Central memory CD8-positive, alpha-beta T cell (primary cell): Measurements from ENCODE around the gene ENPP5.
A peak's percentile ranks its signal among the peaks of the same experiment; 100 is the strongest.
"Not testable (repeated sequence)": the region's sequence is repeated elsewhere in the genome, so short reads cannot be mapped to it uniquely, and the experiment has no call there.

Experiments used
- ATAC-seq: fragments of 150-1000 bp; cut with Tn5 transposase; replicated peaks from 2 replicates; pipeline ENCODE4 v1.10.0; 2022; ENCODE audit warnings: mild to moderate bottlenecking, moderate FRiP score, moderate number of reproducible peaks; ENCODE audit not compliant: poor library complexity, severe bottlenecking; ENCODE audit errors: extremely low read depth
- DNase-seq, 2 donors: peaks; one replicate each; pipeline ENCODE4 v3.0.0; 2021; ENCODE audit warnings: low spot score in 2 of 2
- H3K27ac Mint-ChIP-seq: one replicate; pipeline ENCODE4 v1.8.0; 2022; ENCODE audit warnings: low read depth, mild to moderate bottlenecking, moderate library complexity, mixed read lengths
- H3K27me3 Mint-ChIP-seq: one replicate; pipeline ENCODE4 v1.8.0; 2022; ENCODE audit warnings: mixed read lengths
- H3K36me3 Mint-ChIP-seq: one replicate; pipeline ENCODE4 v1.8.0; 2022; ENCODE audit warnings: mild to moderate bottlenecking, moderate library complexity, mixed read lengths; ENCODE audit not compliant: insufficient read depth
- H3K4me1 Mint-ChIP-seq: one replicate; pipeline ENCODE4 v1.8.0; 2022; ENCODE audit warnings: mixed read lengths
- H3K4me3 Mint-ChIP-seq: one replicate; pipeline ENCODE4 v1.8.0; 2022; ENCODE audit warnings: mild to moderate bottlenecking, moderate library complexity, mixed read lengths
- H3K9me3 Mint-ChIP-seq: one replicate; pipeline ENCODE4 v1.8.0; 2022; ENCODE audit warnings: mixed read lengths

The ENPP5 gene

DNA sequence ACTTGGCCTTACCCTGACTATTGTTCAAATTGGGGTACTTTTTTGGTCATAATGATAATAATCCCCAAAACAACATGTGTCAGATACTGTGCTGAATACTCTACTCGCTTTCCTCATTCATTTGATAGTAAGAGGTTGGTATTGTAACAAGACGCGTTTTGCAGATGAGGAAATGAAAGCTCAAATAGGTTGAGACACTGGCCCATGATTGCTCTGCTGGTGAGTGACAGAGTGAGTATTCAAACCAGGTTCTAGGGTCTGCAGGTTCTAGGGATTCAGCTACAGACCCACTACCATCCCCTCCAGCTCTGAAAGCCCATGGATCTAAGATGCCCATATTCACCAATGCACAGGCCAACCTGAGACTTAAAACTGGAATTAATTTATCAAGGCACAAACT is 42.3 kb downstream of the ENPP5 start:
- ATAC-seq: no peak
- no peaks in the 10 kb centered on the region for H3K9me3 Mint-ChIP-seq

DNA sequence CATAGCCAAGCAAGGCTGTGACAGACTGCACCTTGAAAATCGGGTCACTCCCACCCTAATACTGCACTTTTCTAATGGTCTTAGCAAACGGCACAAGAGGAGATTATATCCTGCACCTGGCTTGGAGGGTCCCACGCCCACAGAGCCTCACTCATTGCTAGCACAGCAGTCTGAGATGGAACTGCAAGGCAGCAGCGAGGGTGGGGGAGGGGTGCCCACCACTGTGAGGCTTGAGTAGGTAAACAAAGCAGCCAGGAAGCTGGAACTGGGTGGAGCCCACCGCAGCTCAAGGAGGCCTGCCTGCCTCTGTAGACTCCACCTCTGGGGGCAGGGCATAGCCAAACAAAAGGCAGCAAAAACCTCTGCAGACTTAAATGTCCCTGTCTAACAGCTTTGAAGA is 51.1 kb downstream of the ENPP5 start:
- H3K27me3 Mint-ChIP-seq, H3K36me3 Mint-ChIP-seq, ATAC-seq, H3K27ac Mint-ChIP-seq: not testable (repeated sequence)
- Mint-ChIP-seq H3K4me1 (peaks cover 61% of the 10 kb centered on the region), H3K9me3 (peaks cover 23% of the 10 kb centered on the region), H3K4me3 (peak overlapping the region; percentile 46)
- DNase-seq: peak in 1 of 2 donors; percentile 15

More for the DNA sequence above, 42.3 kb downstream of the ENPP5 start:
- Mint-ChIP-seq H3K4me3 (peak overlapping the region; percentile 98), H3K36me3 (peaks cover 7% of the 10 kb centered on the region), H3K27ac (peak overlapping the region; percentile 70), H3K27me3 (no peaks in the 10 kb centered on the region), H3K4me1 (peaks cover 43% of the 10 kb centered on the region)
- no peak for DNase-seq

DNA sequence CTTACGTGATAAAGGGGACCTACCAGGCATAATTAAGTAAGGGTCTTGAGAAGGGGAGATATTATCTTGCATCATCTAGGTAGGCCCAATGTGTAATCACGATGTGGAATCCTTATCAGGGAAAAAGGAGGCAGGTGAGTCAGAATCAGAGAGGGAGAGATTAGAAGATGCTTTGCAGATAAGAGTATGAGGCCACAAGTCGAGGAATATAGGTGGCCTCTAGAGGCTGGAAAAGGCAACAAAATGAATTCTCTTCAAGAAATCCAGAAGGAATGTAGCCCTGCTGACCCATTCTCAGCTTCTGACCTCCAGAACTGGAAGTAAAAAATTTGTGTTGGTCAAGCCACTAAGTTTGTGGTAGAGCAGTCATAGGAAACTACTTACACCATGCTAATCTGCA is 51.9 kb downstream of the ENPP5 start:
- H3K36me3 Mint-ChIP-seq: peaks cover 1% of the 10 kb centered on the region
- no peak overlapping the region for H3K27ac Mint-ChIP-seq
- no peaks in the 10 kb centered on the region for H3K27me3 Mint-ChIP-seq
- H3K9me3 Mint-ChIP-seq: peaks cover 23% of the 10 kb centered on the region
- DNase-seq (no peak), ATAC-seq (no peak)
- peaks cover 65% of the 10 kb centered on the region for H3K4me1 Mint-ChIP-seq
- H3K4me3 Mint-ChIP-seq: peak overlapping the region; percentile 46

DNA sequence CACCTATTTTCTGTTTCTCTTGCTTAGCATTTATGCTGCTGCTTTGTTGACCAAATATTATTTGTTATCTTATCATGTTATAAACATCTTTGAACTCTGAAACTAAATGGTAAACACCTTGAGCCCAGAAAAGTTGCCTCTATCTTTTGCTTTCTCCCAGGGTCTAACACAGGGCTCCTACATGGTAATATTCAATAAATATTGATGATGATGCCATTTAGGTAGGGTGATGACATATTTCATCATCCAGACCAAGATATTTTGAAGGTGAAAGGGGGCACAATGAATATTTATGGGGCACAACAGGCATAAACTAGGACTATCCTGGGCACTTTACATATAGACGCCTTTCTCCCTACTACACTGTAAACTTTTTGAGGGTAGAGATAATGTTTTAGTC is 52.6 kb downstream of the ENPP5 start:
- H3K4me1 Mint-ChIP-seq: peaks cover 70% of the 10 kb centered on the region
- H3K27me3 Mint-ChIP-seq: no peaks in the 10 kb centered on the region
- H3K36me3 Mint-ChIP-seq: peaks cover 1% of the 10 kb centered on the region
- ATAC-seq (no peak), DNase-seq (no peak)
- H3K4me3 Mint-ChIP-seq: no peak overlapping the region
- peaks cover 23% of the 10 kb centered on the region for H3K9me3 Mint-ChIP-seq
- H3K27ac Mint-ChIP-seq: peak overlapping the region; percentile 49

DNA sequence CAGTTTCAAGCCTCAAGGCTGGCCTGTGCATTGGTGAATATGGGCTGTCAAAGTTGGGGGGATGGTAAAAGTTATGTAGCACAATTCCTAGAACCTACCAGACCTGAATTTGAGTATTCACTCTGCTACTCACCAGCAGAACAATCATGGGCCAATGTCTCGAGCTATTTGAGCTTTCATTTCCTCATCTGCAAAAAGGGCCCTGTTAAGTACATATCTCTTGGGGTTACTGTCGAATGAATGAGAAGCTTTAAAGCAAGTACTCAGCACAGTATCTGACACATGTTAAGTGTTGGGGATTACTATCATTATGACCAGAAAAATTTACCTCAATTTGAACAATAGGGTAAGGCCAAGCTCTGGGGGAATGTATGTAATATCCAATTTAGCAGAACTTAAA is 54.5 kb downstream of the ENPP5 start:
- Mint-ChIP-seq H3K9me3 (peaks cover 15% of the 10 kb centered on the region), H3K27me3 (no peaks in the 10 kb centered on the region), H3K27ac (no peak overlapping the region), H3K4me3 (no peak overlapping the region), H3K36me3 (peaks cover 1% of the 10 kb centered on the region), H3K4me1 (peaks cover 62% of the 10 kb centered on the region)
- ATAC-seq (no peak), DNase-seq (no peak)

DNA sequence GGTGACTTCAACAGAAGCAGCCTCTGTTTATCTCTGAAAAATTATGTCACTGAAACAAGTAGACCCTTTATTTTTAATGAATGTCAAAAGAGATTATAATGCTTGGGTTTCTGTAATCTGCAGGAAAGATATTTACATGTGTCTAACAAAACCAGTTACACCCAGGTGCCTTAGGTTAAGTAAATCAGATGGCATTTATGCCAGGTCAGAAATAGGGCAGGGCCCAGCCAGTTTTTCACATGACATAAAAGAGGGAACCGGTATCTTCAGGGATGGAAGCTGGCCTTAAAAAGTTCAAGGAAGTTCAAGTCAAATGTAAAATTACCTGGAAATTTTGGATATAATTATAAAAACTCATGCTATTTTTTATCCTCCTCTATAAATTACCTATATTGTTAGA is 55.1 kb downstream of the ENPP5 start:
- Mint-ChIP-seq H3K4me1 (peaks cover 58% of the 10 kb centered on the region), H3K9me3 (peaks cover 13% of the 10 kb centered on the region), H3K4me3 (no peak overlapping the region), H3K27me3 (no peaks in the 10 kb centered on the region), H3K27ac (no peak overlapping the region), H3K36me3 (peaks cover 1% of the 10 kb centered on the region)
- DNase-seq (no peak), ATAC-seq (no peak)

DNA sequence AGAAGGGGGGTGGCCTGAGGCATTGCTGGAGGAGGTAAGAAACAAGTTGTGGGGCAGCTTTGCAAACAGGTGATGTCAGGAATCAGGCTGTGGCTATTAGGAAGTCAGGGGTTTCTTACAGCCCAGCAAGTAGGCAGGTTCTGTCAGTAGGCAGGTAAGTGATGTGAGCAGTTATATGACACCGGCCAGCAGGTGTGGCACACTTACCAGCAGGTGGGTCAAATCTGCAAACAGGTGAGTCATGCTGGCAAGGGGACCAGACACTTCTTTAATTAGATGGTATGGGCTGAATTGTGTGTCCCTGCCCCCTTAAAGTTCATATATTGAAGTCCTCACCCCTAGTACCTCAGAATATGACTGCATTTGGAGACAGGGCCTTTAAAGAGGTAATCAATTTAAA is 57.4 kb downstream of the ENPP5 start:
- no peaks in the 10 kb centered on the region for H3K27me3 Mint-ChIP-seq
- H3K36me3 Mint-ChIP-seq: peaks cover 2% of the 10 kb centered on the region
- no peak overlapping the region for H3K4me3 Mint-ChIP-seq
- ATAC-seq (no peak), DNase-seq (no peak)
- H3K27ac Mint-ChIP-seq: no peak overlapping the region
- H3K4me1 Mint-ChIP-seq: peaks cover 38% of the 10 kb centered on the region
- no peaks in the 10 kb centered on the region for H3K9me3 Mint-ChIP-seq
